CD1c-positive myeloid dendritic cell (primary cell): ENCODE measurements around the gene ERRFI1.
"Not testable (repeated sequence)": the region's sequence is repeated elsewhere in the genome, so short reads cannot be mapped to it uniquely, and the experiment has no call there.

Experiments used
- DNase-seq: peaks from one replicate; pipeline ENCODE4 v3.0.0-alpha.2; 2016; ENCODE audit errors: extremely low spot score

Gene ERRFI1

DNA sequence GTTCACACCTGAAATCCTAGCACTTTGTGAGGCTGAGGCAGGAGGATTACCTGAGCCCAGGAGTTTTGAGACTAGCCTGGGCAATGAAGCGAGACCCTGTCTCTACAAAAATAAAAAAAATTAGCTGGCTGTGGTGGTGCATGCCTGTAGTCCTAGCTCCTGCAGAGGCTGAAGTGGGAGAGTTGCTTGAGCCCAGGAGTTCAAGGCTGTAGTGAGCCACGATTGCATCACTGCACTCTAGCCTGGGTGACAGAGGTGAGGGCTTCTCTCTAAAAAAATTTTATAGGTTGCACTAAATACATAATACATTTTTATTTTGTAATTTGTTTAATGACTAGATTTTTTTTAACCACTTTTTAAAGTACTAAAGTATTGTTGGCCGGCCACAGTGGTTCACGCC lies 58.5 kb downstream of the ERRFI1 start:
- no peak for DNase-seq

DNA sequence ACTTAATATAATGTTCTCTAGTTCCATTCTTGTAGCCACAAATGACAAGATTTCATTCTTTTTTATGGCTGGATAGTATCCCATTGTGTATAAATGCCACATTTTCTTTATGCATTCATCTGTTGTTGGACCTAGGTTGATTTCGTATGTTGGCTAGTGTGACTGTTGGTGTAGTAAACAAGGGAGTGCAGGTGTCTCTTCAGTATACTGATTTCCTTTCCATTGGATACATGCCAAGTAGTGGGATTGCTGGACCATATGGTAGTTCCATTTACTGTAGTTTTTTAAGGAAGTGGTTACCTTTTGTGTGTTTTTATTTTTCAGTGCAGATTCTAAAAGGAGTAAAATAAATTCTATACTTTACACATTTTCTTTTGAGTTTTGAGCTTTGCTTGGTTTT lies 58.9 kb downstream of the ERRFI1 start:
- DNase-seq, result no peak

- DNase-seq, result no peak
Observed at GRCh38 chr1:7964476-7964875, 61.6 kb downstream of the ERRFI1 start.

- not testable (repeated sequence) for DNase-seq
Observed at GRCh38 chr1:7963841-7964240, 62.3 kb downstream of the ERRFI1 start.

GRCh38 chr1:7963378-7963730 lies 62.8 kb downstream of the ERRFI1 start:
- not testable (repeated sequence) for DNase-seq

DNA sequence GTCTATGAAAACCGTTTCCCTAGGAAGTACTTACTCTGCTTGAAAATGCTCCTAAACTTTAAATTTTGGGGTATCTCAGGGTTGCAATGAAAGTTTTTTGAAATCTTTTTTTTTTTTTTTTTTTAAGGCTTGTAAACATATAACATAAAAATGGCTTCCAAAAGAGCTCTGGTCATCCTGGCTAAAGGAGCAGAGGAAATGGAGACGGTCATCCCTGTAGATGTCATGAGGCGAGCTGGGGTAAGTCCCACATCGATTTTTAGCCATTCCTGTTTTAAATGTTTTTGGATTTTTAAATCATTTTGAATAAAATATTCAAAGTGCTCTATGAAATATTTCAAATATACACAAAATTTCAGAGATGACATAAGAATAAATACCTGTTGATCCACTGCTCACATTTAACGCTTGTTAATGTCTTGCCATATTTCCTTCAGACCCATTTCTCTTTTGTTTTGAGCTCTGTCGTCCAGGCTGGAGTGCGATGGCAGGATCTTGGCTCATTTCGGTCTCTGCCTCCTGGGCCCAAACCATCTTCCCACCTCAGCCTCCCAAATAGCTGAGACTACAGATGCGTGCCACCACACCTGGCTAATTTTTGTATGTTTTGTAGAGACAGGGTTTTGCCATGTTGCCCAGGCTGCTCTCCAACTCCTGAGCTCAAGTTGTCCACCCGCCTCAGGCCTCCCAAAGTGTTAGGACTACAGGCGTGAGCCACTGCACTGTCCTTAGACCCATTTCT lies 63.3 kb downstream of the ERRFI1 start:
- DNase-seq, result no peak

DNA sequence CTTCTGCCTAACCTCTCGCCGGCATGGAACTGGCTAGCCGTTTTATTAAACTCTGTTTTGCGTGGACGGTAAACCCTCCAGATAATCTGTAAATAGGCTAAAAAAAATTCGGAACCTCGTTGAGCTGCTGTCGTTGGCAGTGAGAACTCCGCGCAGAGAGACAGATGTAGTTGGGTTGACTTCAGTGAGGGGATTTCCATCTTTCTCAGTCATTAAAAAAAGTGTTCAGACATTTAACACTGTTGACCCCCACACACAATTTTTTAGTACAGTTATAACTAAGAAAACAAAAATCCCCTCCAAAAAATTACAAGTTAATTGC lies 64.1 kb downstream of the ERRFI1 start:
- no peak for DNase-seq
